HepG2 (cell line): ENCODE results near the gene MED12L. TPM values are rescaled to one million over a fixed set of nuclear protein-coding genes. Genes with fewer than 3 reads are reported as not detected.

ENCODE experiments used
- ATAC-seq: fragments of 200-7000 bp; cut with Tn5 transposase; 3 replicates; pipeline ENCODE4 v1.9.1; 2020; ENCODE audit warnings: mild to moderate bottlenecking, moderate library complexity
- BruUV-seq: library from RNA; stranded (reverse); fragments of 400-500 nt; replicated peaks from 2 replicates; lab custom pipeline; 2021; lab: Mats Ljungman, UMichigan
- CTCF ChIA-PET: fragments of 300-600 bp; formaldehyde crosslinking; extraction: SDS; loops from one replicate; lab custom pipeline; 2021; ENCODE audit warnings: low total read pairs, inconsistent platforms, low intra/inter-chr PET ratio; lab: Yijun Ruan, JAX
- POLR2A ChIA-PET: fragments of 350-600 bp; sonication (Branson Sonifier 250); formaldehyde crosslinking; loops from one replicate; lab custom pipeline; 2020; ENCODE audit warnings: antibody characterized with exemption, inconsistent platforms; lab: Yijun Ruan, JAX
- DNase-seq: peaks from one replicate; pipeline ENCODE4 v3.0.0-alpha.2; 2015; ENCODE audit warnings: low spot score
- FAIRE-seq: peaks from 3 replicates; lab custom pipeline; 2011; peaks lifted over from hg19 to GRCh38; lab: Jason Lieb, UNC
- H2AFZ ChIP-seq: one replicate; pipeline ENCODE4 v1.6.1; 2011; ENCODE audit warnings: low read length, inconsistent platforms
- H3K27ac ChIP-seq: fragments of 300-600 bp; 3 replicates; pipeline ENCODE4 v1.8.0; 2011; ENCODE audit warnings: mixed run types, mild to moderate bottlenecking, mixed read lengths, low read length, inconsistent platforms; ENCODE audit not compliant: insufficient read depth; ENCODE audit errors: extremely low read length
- H3K27me3 ChIP-seq, 2 experiments: fragments of 200-600 bp in 1 of 2; 2 replicates in 1 of 2; 3 replicates in 1 of 2; pipeline versions ENCODE4 v1.6.0 to v1.8.0; 2011; ENCODE audit warnings: low read length in 2 of 2, mild to moderate bottlenecking in 2 of 2, moderate library complexity in 2 of 2, inconsistent platforms in 1 of 2; ENCODE audit not compliant: insufficient read depth in 2 of 2, control insufficient read depth in 1 of 2
- H3K36me3 ChIP-seq, 2 experiments: fragments of 200-600 bp in 1 of 2; replicated peaks in 1 of 2; 2 replicates in 1 of 2; 3 replicates in 1 of 2; pipeline versions ENCODE4 v1.5.1 to v1.8.0; 2011; ENCODE audit warnings: low read length in 2 of 2, inconsistent platforms in 1 of 2; ENCODE audit not compliant: insufficient read depth in 2 of 2, control insufficient read depth in 1 of 2
- H3K4me1 ChIP-seq: 2 replicates; pipeline ENCODE4 v1.5.1; 2012; ENCODE audit warnings: low read length, inconsistent platforms; ENCODE audit not compliant: insufficient read depth
- H3K4me2 ChIP-seq: 2 replicates; pipeline ENCODE4 v1.6.0; 2011; ENCODE audit warnings: low read depth, low read length, inconsistent platforms
- H3K4me3 ChIP-seq, 3 experiments: fragments of 200-600 bp in 1 of 3; sonication (generic), shearing (Covaris generic) in 1 of 3; replicated peaks in 1 of 3; 2 replicates each; pipeline ENCODE4 v1.5.1; 2011 to 2016; ENCODE audit warnings: low read length in 3 of 3, inconsistent platforms in 2 of 3, low read depth in 2 of 3, mild to moderate bottlenecking in 2 of 3, control low read depth in 1 of 3, mixed read lengths in 1 of 3; ENCODE audit not compliant: insufficient read depth in 1 of 3
- H3K79me2 ChIP-seq: one replicate; pipeline ENCODE4 v1.6.1; 2011; ENCODE audit warnings: low read length, inconsistent platforms; ENCODE audit not compliant: insufficient read depth
- H3K9ac ChIP-seq: 2 replicates; pipeline ENCODE4 v1.6.0; 2011; ENCODE audit warnings: mild to moderate bottlenecking, low read depth, low read length, inconsistent platforms; ENCODE audit not compliant: insufficient read depth
- H3K9me3 ChIP-seq: 2 replicates; pipeline ENCODE4 v1.5.1; 2012; ENCODE audit warnings: mild to moderate bottlenecking, low read length
- H4K20me1 ChIP-seq: 2 replicates; pipeline ENCODE4 v1.6.0; 2011; ENCODE audit warnings: inconsistent platforms, mild to moderate bottlenecking, low read length, moderate library complexity; ENCODE audit not compliant: insufficient read depth
- KLF15 ChIP-seq: sonication (generic); formaldehyde crosslinking; IDR thresholded peaks from 2 replicates; pipeline ENCODE4 v1.8.1; 2023; ENCODE audit warnings: borderline replicate concordance, mild to moderate bottlenecking, inconsistent platforms, missing genetic modification reagents, mixed read lengths
- MXD1 ChIP-seq: sonication (generic); formaldehyde crosslinking; IDR thresholded peaks from 2 replicates; pipeline ENCODE4 v1.4.0; 2020; ENCODE audit warnings: mild to moderate bottlenecking, missing genetic modification reagents
- NONO ChIP-seq, 2 experiments: fragments of 450-650 bp in 1 of 2; sonication (generic) in 1 of 2; formaldehyde crosslinking in 1 of 2; IDR thresholded peaks in 1 of 2; conservative IDR thresholded peaks in 1 of 2; 2 replicates each; pipeline versions ENCODE4 v1.6.1 to v1.8.0; 2017 to 2022; ENCODE audit warnings: mild to moderate bottlenecking in 1 of 2, missing genetic modification reagents in 1 of 2, moderate library complexity in 1 of 2
- PHB2 ChIP-seq: fragments of 450-650 bp; IDR thresholded peaks from 2 replicates; pipeline ENCODE4 v1.6.1; 2018; ENCODE audit not compliant: partially characterized antibody
- PREB ChIP-seq: sonication (generic); formaldehyde crosslinking; IDR thresholded peaks from 2 replicates; pipeline ENCODE4 v1.4.0; 2020; ENCODE audit warnings: missing genetic modification reagents
- REPIN1 ChIP-seq: sonication (generic); formaldehyde crosslinking; IDR thresholded peaks from 2 replicates; pipeline ENCODE4 v1.8.0; 2022; ENCODE audit warnings: missing genetic modification reagents, low read depth, mild to moderate bottlenecking, borderline replicate concordance
- SETDB1 ChIP-seq: sonication (generic); formaldehyde crosslinking; IDR thresholded peaks from 2 replicates; pipeline ENCODE4 v1.5.1; 2020; ENCODE audit warnings: missing genetic modification reagents, mild to moderate bottlenecking, borderline replicate concordance
- SUZ12 ChIP-seq: fragments of 150-350 bp; IDR thresholded peaks from 2 replicates; pipeline ENCODE4 v1.6.1; 2014; ENCODE audit warnings: low read depth, low read length
- ZNF451 ChIP-seq: sonication (generic); formaldehyde crosslinking; IDR thresholded peaks from 2 replicates; pipeline ENCODE4 v1.5.0; 2020; ENCODE audit warnings: mild to moderate bottlenecking, missing genetic modification reagents
- ZNF460 ChIP-seq: sonication (generic); formaldehyde crosslinking; IDR thresholded peaks from 2 replicates; pipeline ENCODE4 v1.5.1; 2020; ENCODE audit warnings: missing genetic modification reagents, mild to moderate bottlenecking, borderline replicate concordance
- ZSCAN25 ChIP-seq: sonication (generic); formaldehyde crosslinking; IDR thresholded peaks from 2 replicates; pipeline ENCODE4 v1.8.0; 2022; ENCODE audit warnings: mild to moderate bottlenecking, missing genetic modification reagents
- WGBS: methylation state at CpG from one replicate; pipeline ENCODE4 v1.1.6; 2017; ENCODE audit warnings: low lambda C conversion rate; 5-methylcytosine and 5-hydroxymethylcytosine counted together
- in situ Hi-C: cut with HindIII; loops from 2 replicates; pipeline ENCODE4 v1.10.0; 2017; ENCODE audit warnings: low pct_unique_long_range_greater_than_20kb; ENCODE audit not compliant: extremely low pct_ligation_motif_present
- intact Hi-C: fragments of 100-400 bp; cut with micrococcal nuclease; formaldehyde crosslinking; loops from one replicate; pipeline ENCODE4 v1.10.0; 2022; ENCODE audit not compliant: unreplicated experiment
- polyA plus RNA-seq, 8 experiments: library from polyadenylated mRNA; depleted of rRNA in 3 of 8; stranded (reverse) in 7 of 8; unstranded in 1 of 8; fragments of >200 nt; fragmentation: Illumina TruSeq in 4 of 8; extraction: Trizol in 4 of 8; gene quantifications; 2 replicates each; pipeline versions ENCODE4 v1.2.1 to v1.2.3, GENCODE V29; 2011 to 2016; ENCODE audit warnings: low read depth in 4 of 8, missing spikeins in 1 of 8, mixed read lengths in 1 of 8; ENCODE audit not compliant: insufficient read depth in 1 of 8
- total RNA-seq, 5 experiments: library from RNA; depleted of rRNA; stranded (reverse); fragments of >200 nt; fragmentation: Illumina TruSeq; extraction: Trizol; gene quantifications; 2 replicates each; pipeline ENCODE4 v1.2.3, GENCODE V29; 2016; ENCODE audit warnings: low read depth in 1 of 5

The MED12L gene
- total and polyA plus RNA-seq, 2 of the 13 experiments (the other 11 are each of a cell fraction or from before 2014, with no cell fraction given) = 0.07 to 0.64 TPM

- no peaks in the 10 kb centered on the region for H3K36me3 ChIP-seq
These were observed 16.0 kb downstream of the MED12L start for GRCh38 chr3:151101270-151101969.

More at GRCh38 chr3:151101270-151101969, 16.0 kb downstream of the MED12L start:
- no peak overlapping the region for H3K4me2 ChIP-seq
- POLR2A ChIA-PET = no interaction called here
- CTCF ChIA-PET = no interaction called here
- no peaks in the 10 kb centered on the region for H3K27me3 ChIP-seq
- H3K27ac ChIP-seq = no peak overlapping the region
- no peak for DNase-seq
- TF ChIP-seq PREB (CRISPR knock-in tag) = no peak
- no peak for TF ChIP-seq MXD1 (CRISPR knock-in tag)
- TF ChIP-seq ZNF451 (CRISPR knock-in tag) = no peak
- TF ChIP-seq KLF15 (CRISPR knock-in tag) = no peak
- TF ChIP-seq ZNF460 (CRISPR knock-in tag) = no peak
- TF ChIP-seq PHB2 = no peak
- TF ChIP-seq REPIN1 (CRISPR knock-in tag) = no peak
- TF ChIP-seq NONO (IDR thresholded peaks at IDR 0.05) = no peak
- TF ChIP-seq NONO (CRISPR knock-in tag; conservative IDR thresholded peaks at IDR 0.05) = no peak
- no peak for TF ChIP-seq ZSCAN25 (CRISPR knock-in tag)
- TF ChIP-seq SETDB1 = no peak
- TF ChIP-seq SUZ12 = no peak
- TF ChIP-seq, all 625 proteins: peak for 0
- intact Hi-C loops = no loop called here
- WGBS = 43% methylated on average over 8 of the region's 8 CpGs
- ATAC-seq (no peak), FAIRE-seq (no peak)
- Histone ChIP-seq H4K20me1 (no peaks in the 10 kb centered on the region), H2AFZ (no peak overlapping the region), H3K9me3 (no peaks in the 10 kb centered on the region), H3K4me3 (no peak overlapping the region), H3K9ac (no peak overlapping the region), H3K79me2 (no peaks in the 10 kb centered on the region), H3K4me1 (no peaks in the 10 kb centered on the region)
- BruUV-seq = no TSS peak
- in situ Hi-C loops = no loop called here
